ENCODE measurements around the gene ARHGAP12. TPM values are rescaled to one million over a fixed set of nuclear protein-coding genes. Genes with fewer than 3 reads are reported as not detected.
"Not testable (repeated sequence)": the region's sequence is repeated elsewhere in the genome, so short reads cannot be mapped to it uniquely, and the experiment has no call there.

ARHGAP12 gene
- polyA plus RNA-seq, 2 donors = 6.9 to 19.8 TPM

- H3K9me3 ChIP-seq (ENCODE audit: control insufficient read depth in 2 of 2, insufficient read depth in 1 of 2, low read depth in 1 of 2, low read length in 1 of 2) = no peaks in the 10 kb centered on the region
- WGBS, 2 donors = 61 to 67% methylated on average over 4 of the region's 4 CpGs
- H3K36me3 ChIP-seq (ENCODE audit: control insufficient read depth in 2 of 2, insufficient read depth in 2 of 2, low read length in 1 of 2) = no peaks in the 10 kb centered on the region
- no peak overlapping the region for H3K27ac ChIP-seq (ENCODE audit: low read depth in 2 of 2, low read length in 1 of 2)
- H3K4me1 ChIP-seq (ENCODE audit: control insufficient read depth in 2 of 2, insufficient read depth in 2 of 2, low read length in 1 of 2) = no peaks in the 10 kb centered on the region
- H3K4me3 ChIP-seq (ENCODE audit: low read depth in 1 of 2, low read length in 2 of 2) = no peak overlapping the region
- no peaks in the 10 kb centered on the region for H3K27me3 ChIP-seq (ENCODE audit: control insufficient read depth in 1 of 2, insufficient read depth in 2 of 2, low read length in 2 of 2)
Observed at GRCh38 chr10:31769564-31769963, 159.1 kb downstream of the ARHGAP12 start.

- H3K4me3 ChIP-seq (ENCODE audit: low read depth in 1 of 2, low read length in 2 of 2); H3K27me3 ChIP-seq (ENCODE audit: control insufficient read depth in 1 of 2, insufficient read depth in 2 of 2, low read length in 2 of 2); H3K9me3 ChIP-seq (ENCODE audit: control insufficient read depth in 2 of 2, insufficient read depth in 1 of 2, low read depth in 1 of 2, low read length in 1 of 2); H3K27ac ChIP-seq (ENCODE audit: low read depth in 2 of 2, low read length in 1 of 2); H3K4me1 ChIP-seq (ENCODE audit: control insufficient read depth in 2 of 2, insufficient read depth in 2 of 2, low read length in 1 of 2); H3K36me3 ChIP-seq (ENCODE audit: control insufficient read depth in 2 of 2, insufficient read depth in 2 of 2, low read length in 1 of 2): not testable (repeated sequence)
- 80 to 90% methylated on average over 7 of the region's 7 CpGs for WGBS, 2 donors
Observed at GRCh38 chr10:31768935-31769334, 159.7 kb downstream of the ARHGAP12 start.

- H3K4me3 ChIP-seq (ENCODE audit: low read depth in 1 of 2, low read length in 2 of 2) = no peak overlapping the region
- no peak overlapping the region for H3K27ac ChIP-seq (ENCODE audit: low read depth in 2 of 2, low read length in 1 of 2)
- WGBS, 2 donors = 100% methylated on average over 1 of the region's 1 CpG
Observed at GRCh38 chr10:31768467-31768866, 160.2 kb downstream of the ARHGAP12 start.

GRCh38 chr10:31765541-31765940 lies 163.1 kb downstream of the ARHGAP12 start:
- Histone ChIP-seq H3K4me1 (ENCODE audit: control insufficient read depth in 2 of 2, insufficient read depth in 2 of 2, low read length in 1 of 2) (no peaks in the 10 kb centered on the region), H3K9me3 (ENCODE audit: control insufficient read depth in 2 of 2, insufficient read depth in 1 of 2, low read depth in 1 of 2, low read length in 1 of 2) (no peaks in the 10 kb centered on the region), H3K4me3 (ENCODE audit: low read depth in 1 of 2, low read length in 2 of 2) (no peak overlapping the region), H3K27ac (ENCODE audit: low read depth in 2 of 2, low read length in 1 of 2) (peak overlapping the region in 1 of 2 donors; percentile 7), H3K36me3 (ENCODE audit: control insufficient read depth in 2 of 2, insufficient read depth in 2 of 2, low read length in 1 of 2) (no peaks in the 10 kb centered on the region), H3K27me3 (ENCODE audit: control insufficient read depth in 1 of 2, insufficient read depth in 2 of 2, low read length in 2 of 2) (no peaks in the 10 kb centered on the region)
- WGBS, 2 donors = 71 to 78% methylated on average over 9 of the region's 9 CpGs

More at GRCh38 chr10:31768467-31768866, 160.2 kb downstream of the ARHGAP12 start:
- Histone ChIP-seq H3K36me3 (ENCODE audit: control insufficient read depth in 2 of 2, insufficient read depth in 2 of 2, low read length in 1 of 2) (no peaks in the 10 kb centered on the region), H3K27me3 (ENCODE audit: control insufficient read depth in 1 of 2, insufficient read depth in 2 of 2, low read length in 2 of 2) (no peaks in the 10 kb centered on the region), H3K4me1 (ENCODE audit: control insufficient read depth in 2 of 2, insufficient read depth in 2 of 2, low read length in 1 of 2) (no peaks in the 10 kb centered on the region), H3K9me3 (ENCODE audit: control insufficient read depth in 2 of 2, insufficient read depth in 1 of 2, low read depth in 1 of 2, low read length in 1 of 2) (no peaks in the 10 kb centered on the region)

GRCh38 chr10:31762316-31762715 lies 166.3 kb downstream of the ARHGAP12 start:
- H3K9me3 ChIP-seq (ENCODE audit: control insufficient read depth in 2 of 2, insufficient read depth in 1 of 2, low read depth in 1 of 2, low read length in 1 of 2) = no peaks in the 10 kb centered on the region
- 93 to 95% methylated on average over 4 of the region's 4 CpGs for WGBS, 2 donors
- H3K27me3 ChIP-seq (ENCODE audit: control insufficient read depth in 1 of 2, insufficient read depth in 2 of 2, low read length in 2 of 2) = no peaks in the 10 kb centered on the region
- H3K36me3 ChIP-seq (ENCODE audit: control insufficient read depth in 2 of 2, insufficient read depth in 2 of 2, low read length in 1 of 2) = no peaks in the 10 kb centered on the region
- peaks cover 0 to 2% of the 10 kb centered on the region in 2 donors for H3K4me1 ChIP-seq (ENCODE audit: control insufficient read depth in 2 of 2, insufficient read depth in 2 of 2, low read length in 1 of 2)
- no peak overlapping the region for H3K4me3 ChIP-seq (ENCODE audit: low read depth in 1 of 2, low read length in 2 of 2)
- H3K27ac ChIP-seq (ENCODE audit: low read depth in 2 of 2, low read length in 1 of 2) = no peak overlapping the region

- Histone ChIP-seq H3K36me3 (ENCODE audit: control insufficient read depth in 2 of 2, insufficient read depth in 2 of 2, low read length in 1 of 2) (no peaks in the 10 kb centered on the region), H3K4me1 (ENCODE audit: control insufficient read depth in 2 of 2, insufficient read depth in 2 of 2, low read length in 1 of 2) (peaks cover 0 to 2% of the 10 kb centered on the region in 2 donors), H3K9me3 (ENCODE audit: control insufficient read depth in 2 of 2, insufficient read depth in 1 of 2, low read depth in 1 of 2, low read length in 1 of 2) (no peaks in the 10 kb centered on the region), H3K27me3 (ENCODE audit: control insufficient read depth in 1 of 2, insufficient read depth in 2 of 2, low read length in 2 of 2) (no peaks in the 10 kb centered on the region), H3K4me3 (ENCODE audit: low read depth in 1 of 2, low read length in 2 of 2) (no peak overlapping the region), H3K27ac (ENCODE audit: low read depth in 2 of 2, low read length in 1 of 2) (peak overlapping the region in 1 of 2 donors; percentile 11)
- WGBS, 2 donors = 86 to 92% methylated on average over 3 of the region's 3 CpGs
Observed at GRCh38 chr10:31761156-31761555, 167.5 kb downstream of the ARHGAP12 start.

- no peaks in the 10 kb centered on the region for H3K9me3 ChIP-seq (ENCODE audit: control insufficient read depth in 2 of 2, insufficient read depth in 1 of 2, low read depth in 1 of 2, low read length in 1 of 2)
- no peak overlapping the region for H3K4me3 ChIP-seq (ENCODE audit: low read depth in 1 of 2, low read length in 2 of 2)
- H3K36me3 ChIP-seq (ENCODE audit: control insufficient read depth in 2 of 2, insufficient read depth in 2 of 2, low read length in 1 of 2) = no peaks in the 10 kb centered on the region
- peak overlapping the region; percentile 69 to 92 for H3K27ac ChIP-seq (ENCODE audit: low read depth in 2 of 2, low read length in 1 of 2)
- WGBS, 2 donors = 28 to 46% methylated on average over 8 of the region's 8 CpGs
- H3K27me3 ChIP-seq (ENCODE audit: control insufficient read depth in 1 of 2, insufficient read depth in 2 of 2, low read length in 2 of 2) = no peaks in the 10 kb centered on the region
- peaks cover 0 to 2% of the 10 kb centered on the region in 2 donors for H3K4me1 ChIP-seq (ENCODE audit: control insufficient read depth in 2 of 2, insufficient read depth in 2 of 2, low read length in 1 of 2)
Observed at GRCh38 chr10:31760674-31761081, 168.0 kb downstream of the ARHGAP12 start.

GRCh38 chr10:31759799-31760626 lies 168.6 kb downstream of the ARHGAP12 start:
- no peaks in the 10 kb centered on the region for H3K36me3 ChIP-seq (ENCODE audit: control insufficient read depth in 2 of 2, insufficient read depth in 2 of 2, low read length in 1 of 2)
- H3K4me1 ChIP-seq (ENCODE audit: control insufficient read depth in 2 of 2, insufficient read depth in 2 of 2, low read length in 1 of 2) = peaks cover 0 to 2% of the 10 kb centered on the region in 2 donors
- 0% methylated on average over 55 to 63 of the region's 63 CpGs for WGBS, 2 donors
- H3K27ac ChIP-seq (ENCODE audit: low read depth in 2 of 2, low read length in 1 of 2) = peak overlapping the region; percentile 89 to 97
- H3K9me3 ChIP-seq (ENCODE audit: control insufficient read depth in 2 of 2, insufficient read depth in 1 of 2, low read depth in 1 of 2, low read length in 1 of 2) = no peaks in the 10 kb centered on the region
- no peaks in the 10 kb centered on the region for H3K27me3 ChIP-seq (ENCODE audit: control insufficient read depth in 1 of 2, insufficient read depth in 2 of 2, low read length in 2 of 2)
- peak overlapping the region; percentile 60 to 68 for H3K4me3 ChIP-seq (ENCODE audit: low read depth in 1 of 2, low read length in 2 of 2)

GRCh38 chr10:31759124-31759798 lies 169.4 kb downstream of the ARHGAP12 start:
- H3K36me3 ChIP-seq (ENCODE audit: control insufficient read depth in 2 of 2, insufficient read depth in 2 of 2, low read length in 1 of 2) = no peaks in the 10 kb centered on the region
- H3K27me3 ChIP-seq (ENCODE audit: control insufficient read depth in 1 of 2, insufficient read depth in 2 of 2, low read length in 2 of 2) = no peaks in the 10 kb centered on the region
- 1% methylated on average over 31 to 36 of the region's 36 CpGs for WGBS, 2 donors
- peaks cover 0 to 2% of the 10 kb centered on the region in 2 donors for H3K4me1 ChIP-seq (ENCODE audit: control insufficient read depth in 2 of 2, insufficient read depth in 2 of 2, low read length in 1 of 2)
- H3K4me3 ChIP-seq (ENCODE audit: low read depth in 1 of 2, low read length in 2 of 2) = peak overlapping the region; percentile 60 to 68
- peak overlapping the region; percentile 89 to 97 for H3K27ac ChIP-seq (ENCODE audit: low read depth in 2 of 2, low read length in 1 of 2)
- H3K9me3 ChIP-seq (ENCODE audit: control insufficient read depth in 2 of 2, insufficient read depth in 1 of 2, low read depth in 1 of 2, low read length in 1 of 2) = no peaks in the 10 kb centered on the region
